SU-DHL-6 (cell line): Measurements from ENCODE around the gene SAPCD2.

Experiments
- H2AFZ ChIP-seq: fragments of 200-600 bp; sonication (generic); 2 replicates; pipeline ENCODE4 v1.6.1; 2014; ENCODE audit warnings: low read depth, mild to moderate bottlenecking, moderate library complexity, mixed read lengths, antibody characterized with exemption, low read length; ENCODE audit not compliant: severe bottlenecking
- H3F3A ChIP-seq: fragments of 200-600 bp; shearing (Covaris generic); 2 replicates; pipeline ENCODE4 v1.6.0; 2016; ENCODE audit warnings: antibody characterized with exemption, mild to moderate bottlenecking; ENCODE audit not compliant: insufficient read depth
- H3K27ac ChIP-seq: fragments of 200-600 bp; sonication (generic); 2 replicates; pipeline ENCODE4 v1.5.1; 2016; ENCODE audit warnings: low read depth, mild to moderate bottlenecking, low read length, moderate library complexity, mixed read lengths
- H3K27me3 ChIP-seq: fragments of 200-600 bp; sonication (generic), shearing (Covaris generic); 2 replicates; pipeline ENCODE4 v1.6.0; 2014; ENCODE audit warnings: mild to moderate bottlenecking, low read length
- H3K36me3 ChIP-seq: fragments of 200-600 bp; sonication (generic); 2 replicates; pipeline ENCODE4 v1.6.1; 2014; ENCODE audit warnings: mild to moderate bottlenecking, low read length, mixed read lengths
- H3K4me2 ChIP-seq: fragments of 300-600, 200-600 bp; shearing (Covaris generic), sonication (generic); 2 replicates; pipeline ENCODE4 v1.6.0; 2014; ENCODE audit warnings: low read length, low read depth, mild to moderate bottlenecking; ENCODE audit not compliant: poor library complexity, severe bottlenecking
- H3K4me3 ChIP-seq: fragments of 200-600 bp; sonication (generic); 2 replicates; pipeline ENCODE4 v1.5.1; 2014; ENCODE audit warnings: antibody characterized with exemption, low read length, mild to moderate bottlenecking, mixed read lengths; ENCODE audit not compliant: insufficient read depth, poor library complexity, severe bottlenecking
- H3K79me2 ChIP-seq: fragments of 200-600 bp; sonication (generic); 2 replicates; pipeline ENCODE4 v1.6.1; 2014; ENCODE audit warnings: mild to moderate bottlenecking, low read length, moderate library complexity; ENCODE audit not compliant: insufficient read depth
- H3K9ac ChIP-seq: fragments of 200-600 bp; sonication (generic); 2 replicates; pipeline ENCODE4 v1.7.0; 2014; ENCODE audit warnings: mild to moderate bottlenecking, low read length
- H3K9me2 ChIP-seq: fragments of 200-600 bp; sonication (generic); replicated peaks from 2 replicates; pipeline ENCODE4 v1.6.1; 2014; ENCODE audit warnings: low read length; ENCODE audit not compliant: insufficient read depth
- H3K9me3 ChIP-seq: fragments of 200-600 bp; sonication (generic); 2 replicates; pipeline ENCODE4 v1.6.1; 2014; ENCODE audit warnings: low read length, mixed read lengths; ENCODE audit not compliant: insufficient read depth
- H4K20me1 ChIP-seq: fragments of 200-600 bp; sonication (generic); 2 replicates; pipeline ENCODE4 v1.6.1; 2014; ENCODE audit warnings: low read depth, mild to moderate bottlenecking, antibody characterized with exemption, low read length, moderate library complexity, mixed read lengths
- EZH2phosphoT487 ChIP-seq: fragments of 200-600 bp; sonication (generic), shearing (Covaris generic); conservative IDR thresholded peaks from 2 replicates; pipeline ENCODE4 v1.6.1; 2018; ENCODE audit warnings: mild to moderate bottlenecking, antibody characterized with exemption, low read length, moderate library complexity, mixed read lengths
- TF ChIP-seq, protein P1 (sequence below): fragments of 200-600 bp; sonication (generic); IDR thresholded peaks from one replicate; pipeline ENCODE4 v1.5.1; 2017; ENCODE audit warnings: antibody characterized with exemption, mild to moderate bottlenecking, low read length, moderate library complexity; ENCODE audit not compliant: insufficient read depth, poor library complexity, severe bottlenecking

Gene SAPCD2

GRCh38 chr9:137031904-137032640, 38.3 kb downstream of the SAPCD2 start, which contains the start of gene FUT7:
Gene FUT7, minus strand, starts transcription at chr9:137032088. Its CDS starts 97 bp downstream, at chr9:137031991.
- Histone ChIP-seq H4K20me1 (no peaks in the 10 kb centered on the region), H3K4me3 (no peak within 1 kb of the TSS), H3K27ac (no peak within 1 kb of the TSS), H3K4me2 (no peak within 1 kb of the TSS), H3K9me3 (no peaks in the 10 kb centered on the region), H3K9me2 (no peaks in the 10 kb centered on the region), H3K36me3 (no peaks in the 10 kb centered on the region), H3K9ac (no peak within 1 kb of the TSS), H3K79me2 (no peaks in the 10 kb centered on the region), H3F3A (no peaks in the 10 kb centered on the region), H3K27me3 (no peaks in the 10 kb centered on the region), H2AFZ (no peak within 1 kb of the TSS)
- no peak for TF ChIP-seq EZH2phosphoT487
- TF ChIP-seq, protein P1, sequence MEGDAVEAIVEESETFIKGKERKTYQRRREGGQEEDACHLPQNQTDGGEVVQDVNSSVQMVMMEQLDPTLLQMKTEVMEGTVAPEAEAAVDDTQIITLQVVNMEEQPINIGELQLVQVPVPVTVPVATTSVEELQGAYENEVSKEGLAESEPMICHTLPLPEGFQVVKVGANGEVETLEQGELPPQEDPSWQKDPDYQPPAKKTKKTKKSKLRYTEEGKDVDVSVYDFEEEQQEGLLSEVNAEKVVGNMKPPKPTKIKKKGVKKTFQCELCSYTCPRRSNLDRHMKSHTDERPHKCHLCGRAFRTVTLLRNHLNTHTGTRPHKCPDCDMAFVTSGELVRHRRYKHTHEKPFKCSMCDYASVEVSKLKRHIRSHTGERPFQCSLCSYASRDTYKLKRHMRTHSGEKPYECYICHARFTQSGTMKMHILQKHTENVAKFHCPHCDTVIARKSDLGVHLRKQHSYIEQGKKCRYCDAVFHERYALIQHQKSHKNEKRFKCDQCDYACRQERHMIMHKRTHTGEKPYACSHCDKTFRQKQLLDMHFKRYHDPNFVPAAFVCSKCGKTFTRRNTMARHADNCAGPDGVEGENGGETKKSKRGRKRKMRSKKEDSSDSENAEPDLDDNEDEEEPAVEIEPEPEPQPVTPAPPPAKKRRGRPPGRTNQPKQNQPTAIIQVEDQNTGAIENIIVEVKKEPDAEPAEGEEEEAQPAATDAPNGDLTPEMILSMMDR = no peak

GRCh38 chr9:137030538-137031527, 39.5 kb downstream of the SAPCD2 start:
- Histone ChIP-seq H3K36me3 (no peaks in the 10 kb centered on the region), H2AFZ (no peak overlapping the region), H3K4me3 (no peak overlapping the region), H3K4me2 (no peak overlapping the region), H3K9me2 (no peaks in the 10 kb centered on the region), H3K9me3 (no peaks in the 10 kb centered on the region), H3K27ac (no peak overlapping the region), H3K9ac (no peak overlapping the region), H3K79me2 (no peaks in the 10 kb centered on the region), H3K27me3 (no peaks in the 10 kb centered on the region), H4K20me1 (no peaks in the 10 kb centered on the region), H3F3A (no peaks in the 10 kb centered on the region)
- no peak for TF ChIP-seq EZH2phosphoT487
- TF ChIP-seq, protein P1 = no peak

DNA sequence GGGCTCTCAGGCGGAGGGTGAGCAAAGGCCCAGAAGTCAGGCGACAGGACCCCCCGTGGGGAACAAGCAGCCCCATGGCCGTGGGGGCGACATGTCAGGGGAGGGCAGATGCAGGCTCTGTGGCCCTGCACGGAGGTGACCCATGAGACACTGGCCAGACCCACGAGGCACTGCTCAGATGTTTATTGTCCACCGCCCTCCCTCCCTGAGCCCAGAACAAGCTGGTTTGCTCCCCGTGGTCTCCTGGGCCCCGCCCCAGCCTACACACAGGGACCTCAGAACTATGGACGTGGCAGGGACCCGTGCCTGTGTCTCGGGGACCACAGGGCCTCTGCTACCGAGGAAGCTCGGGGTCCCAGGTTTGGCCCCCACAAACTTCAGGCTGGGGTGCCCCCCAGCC, 40.4 kb downstream of the SAPCD2 start:
- H3K4me3 ChIP-seq = no peak overlapping the region
- no peaks in the 10 kb centered on the region for H3K9me3 ChIP-seq
- no peak overlapping the region for H3K27ac ChIP-seq
- no peak overlapping the region for H3K4me2 ChIP-seq
- no peaks in the 10 kb centered on the region for H3F3A ChIP-seq
- TF ChIP-seq, protein P1 = no peak
- no peak for TF ChIP-seq EZH2phosphoT487
- H2AFZ ChIP-seq = no peak overlapping the region
- no peaks in the 10 kb centered on the region for H4K20me1 ChIP-seq
- no peaks in the 10 kb centered on the region for H3K36me3 ChIP-seq
- no peaks in the 10 kb centered on the region for H3K79me2 ChIP-seq
- H3K9ac ChIP-seq = no peak overlapping the region
- H3K27me3 ChIP-seq = no peaks in the 10 kb centered on the region
- no peaks in the 10 kb centered on the region for H3K9me2 ChIP-seq
